ENCODE results near the gene PFKM. TPM values are rescaled to one million over a fixed set of nuclear protein-coding genes. Genes with fewer than 3 reads are reported as not detected.

Gene PFKM
- total and polyA plus RNA-seq, 2 donors (not counting 3 experiments of a cell fraction or from before 2014, with no cell fraction given): 53.4 to 74.4 TPM

DNA sequence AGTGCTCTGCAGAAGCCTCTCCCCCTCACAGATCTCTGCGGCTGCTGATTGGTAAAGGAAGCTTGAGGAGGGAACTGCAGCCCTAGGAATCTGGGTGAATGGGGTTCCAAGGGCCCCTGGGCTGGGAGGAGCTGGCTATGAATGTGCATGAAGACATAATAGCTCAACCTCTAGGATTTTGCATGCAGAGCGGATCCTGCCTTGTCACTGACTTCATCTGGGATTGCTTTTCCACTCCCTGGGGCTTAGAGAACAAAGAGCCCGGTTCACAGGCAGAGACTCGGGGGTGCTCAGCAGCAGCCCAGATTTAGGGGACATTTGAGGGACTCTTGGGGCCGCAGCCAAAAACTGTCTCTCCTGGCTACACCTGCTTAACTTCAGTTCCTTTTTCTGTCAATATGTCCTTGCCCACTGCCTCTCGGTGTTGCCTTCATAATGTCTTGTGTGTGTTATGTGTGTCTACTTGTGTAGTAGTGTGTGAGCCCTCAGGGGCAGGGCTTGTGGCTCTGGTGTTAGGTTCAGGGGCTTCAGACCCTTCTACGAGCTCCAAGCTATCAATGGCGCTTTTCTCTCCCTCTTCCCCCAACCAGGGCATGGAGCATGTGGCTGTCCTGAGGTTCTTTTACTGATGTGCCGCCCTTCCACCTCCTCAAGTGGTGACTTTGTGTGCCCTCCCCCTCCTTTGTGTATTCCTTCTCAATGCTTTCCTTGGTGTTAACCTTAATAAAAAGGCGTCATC, 66.2 kb downstream of the PFKM start:
- TF ChIP-seq POLR2A (IDR thresholded peaks at IDR 0.05; ENCODE audit: low read depth, low read length) (no peak), GATA2 (IDR thresholded peaks at IDR 0.05; ENCODE audit: insufficient read depth, insufficient read length, low read depth, low read length) (no peak), EZH2 (IDR thresholded peaks at IDR 0.05; ENCODE audit: borderline replicate concordance, low read depth, low read length, severe bottlenecking) (no peak), MYC (IDR thresholded peaks at IDR 0.05; ENCODE audit: low read depth, low read length) (no peak), FOS (IDR thresholded peaks at IDR 0.05; ENCODE audit: borderline replicate concordance, insufficient read depth, low read length) (no peak), POLR2AphosphoS5 (IDR thresholded peaks at IDR 0.05; ENCODE audit: insufficient read depth, low read depth, low read length) (no peak), JUN (IDR thresholded peaks at IDR 0.05; ENCODE audit: borderline replicate concordance, insufficient read depth, insufficient read length, low read depth) (no peak)
- TF ChIP-seq, protein P1, sequence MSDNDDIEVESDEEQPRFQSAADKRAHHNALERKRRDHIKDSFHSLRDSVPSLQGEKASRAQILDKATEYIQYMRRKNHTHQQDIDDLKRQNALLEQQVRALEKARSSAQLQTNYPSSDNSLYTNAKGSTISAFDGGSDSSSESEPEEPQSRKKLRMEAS (IDR thresholded peaks at IDR 0.05; ENCODE audit: insufficient read depth, insufficient read length): no peak
- TF ChIP-seq, protein P2, sequence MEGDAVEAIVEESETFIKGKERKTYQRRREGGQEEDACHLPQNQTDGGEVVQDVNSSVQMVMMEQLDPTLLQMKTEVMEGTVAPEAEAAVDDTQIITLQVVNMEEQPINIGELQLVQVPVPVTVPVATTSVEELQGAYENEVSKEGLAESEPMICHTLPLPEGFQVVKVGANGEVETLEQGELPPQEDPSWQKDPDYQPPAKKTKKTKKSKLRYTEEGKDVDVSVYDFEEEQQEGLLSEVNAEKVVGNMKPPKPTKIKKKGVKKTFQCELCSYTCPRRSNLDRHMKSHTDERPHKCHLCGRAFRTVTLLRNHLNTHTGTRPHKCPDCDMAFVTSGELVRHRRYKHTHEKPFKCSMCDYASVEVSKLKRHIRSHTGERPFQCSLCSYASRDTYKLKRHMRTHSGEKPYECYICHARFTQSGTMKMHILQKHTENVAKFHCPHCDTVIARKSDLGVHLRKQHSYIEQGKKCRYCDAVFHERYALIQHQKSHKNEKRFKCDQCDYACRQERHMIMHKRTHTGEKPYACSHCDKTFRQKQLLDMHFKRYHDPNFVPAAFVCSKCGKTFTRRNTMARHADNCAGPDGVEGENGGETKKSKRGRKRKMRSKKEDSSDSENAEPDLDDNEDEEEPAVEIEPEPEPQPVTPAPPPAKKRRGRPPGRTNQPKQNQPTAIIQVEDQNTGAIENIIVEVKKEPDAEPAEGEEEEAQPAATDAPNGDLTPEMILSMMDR (IDR thresholded peaks at IDR 0.05; ENCODE audit: extremely low read depth in 1 of 2, insufficient read depth in 1 of 2, low read depth in 1 of 2, low read length in 2 of 2): no peak
- H3K9me3 ChIP-seq (replicated peaks; ENCODE audit: control insufficient read depth, insufficient read depth, low read length): no peaks in the 10 kb centered on the region
- ChIA-PET POLR2A (no interaction called here), CTCF (interaction anchor here (0.7 to 1.5 kb wide), 4 partner anchors 9 to 101 kb away, joined by 3 to 5 read pairs (median 4); no protein-coding TSS in a partner anchor)
- peaks cover 42% of the 10 kb centered on the region in 2 experiments for H3K27me3 ChIP-seq (ENCODE audit: control insufficient read depth in 2 of 2, insufficient read depth in 2 of 2, low read length in 2 of 2)
- no peaks in the 10 kb centered on the region for H3K36me3 ChIP-seq (ENCODE audit: control insufficient read depth in 2 of 2, extremely low read depth in 1 of 2, insufficient read depth in 2 of 2, low read length in 2 of 2)
- H3K79me2 ChIP-seq (ENCODE audit: control insufficient read depth, insufficient read depth, low read length): no peaks in the 10 kb centered on the region
- no peak overlapping the region for H2AFZ ChIP-seq (ENCODE audit: low read depth, low read length)
- H4K20me1 ChIP-seq (replicated peaks; ENCODE audit: control insufficient read depth, extremely low read depth, insufficient read depth, low read length): no peaks in the 10 kb centered on the region
- FAIRE-seq (no peak), DNase-seq (ENCODE audit: low read depth, low spot score) (no peak)
- intact Hi-C loops (cut with micrococcal nuclease) (loop anchor here (5.0 kb wide), 1 partner anchor 432 kb away; no protein-coding TSS in a partner anchor), dilution Hi-C loops (cut with MboI; ENCODE audit: extremely low pct_ligation_motif_present, low sequenced_read_pairs) (no loop called here)
- H3K4me3 ChIP-seq (replicated peaks in 1 of 3; ENCODE audit: insufficient read depth in 1 of 3, low read depth in 1 of 3, low read length in 3 of 3): no peak overlapping the region
- no peaks in the 10 kb centered on the region for H3K9me1 ChIP-seq (replicated peaks; ENCODE audit: control insufficient read depth, extremely low read depth, insufficient read depth, low read length)
- BruUV-seq (replicated peaks): no TSS peak
- no peak overlapping the region for H3K9ac ChIP-seq (replicated peaks; ENCODE audit: extremely low read depth, insufficient read depth, low read length)
- H3K4me1 ChIP-seq (ENCODE audit: control insufficient read depth, extremely low read depth, insufficient read depth, low read length): no peaks in the 10 kb centered on the region
- H3K27ac ChIP-seq (ENCODE audit: insufficient read depth, low read depth, low read length): no peak overlapping the region
- no peak overlapping the region for H3K4me2 ChIP-seq (ENCODE audit: insufficient read depth, low read length)
